Neural cell (in vitro differentiated cells): ENCODE results near the gene FHDC1.

Experiments used
- EZH2 ChIP-seq: fragments of 200-600, 300-800 bp; shearing (Covaris generic), sonication (generic); IDR thresholded peaks from 2 replicates; pipeline ENCODE4 v1.6.1; 2014; ENCODE audit warnings: antibody characterized with exemption, low read length, borderline replicate concordance, mild to moderate bottlenecking; ENCODE audit not compliant: insufficient read depth, poor library complexity, severe bottlenecking
- TAF1 ChIP-seq: IDR thresholded peaks from 2 replicates; pipeline ENCODE4 v1.6.1; 2012; ENCODE audit warnings: low read depth
- TF ChIP-seq, protein P1 (sequence below): fragments of 450-650 bp; IDR thresholded peaks from 2 replicates; pipeline ENCODE4 v1.5.1; 2014; ENCODE audit warnings: antibody characterized with exemption, mild to moderate bottlenecking, moderate library complexity; ENCODE audit not compliant: poor library complexity, severe bottlenecking
- TF ChIP-seq, protein P2 (sequence below): IDR thresholded peaks from 2 replicates; pipeline ENCODE4 v1.6.1; 2012; ENCODE audit warnings: borderline replicate concordance

DNA sequence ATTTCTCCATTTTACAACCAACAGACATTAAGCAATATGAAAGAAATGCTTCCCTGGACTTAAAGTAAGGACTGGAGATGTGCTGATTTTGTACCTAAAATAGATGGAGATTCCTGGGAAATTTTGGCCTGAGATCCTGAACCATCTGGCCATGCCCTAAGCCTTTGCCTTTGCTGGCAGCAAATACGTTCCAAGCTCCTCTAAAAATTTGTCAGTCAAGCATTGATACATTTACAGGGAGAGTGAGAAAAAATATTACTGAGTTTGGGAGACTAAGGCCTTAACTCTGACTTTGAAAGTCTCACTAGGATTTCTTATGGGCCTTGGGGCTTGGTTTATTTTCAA lies 63.9 kb downstream of the FHDC1 start:
- no peak for TF ChIP-seq TAF1
- TF ChIP-seq, protein P1, sequence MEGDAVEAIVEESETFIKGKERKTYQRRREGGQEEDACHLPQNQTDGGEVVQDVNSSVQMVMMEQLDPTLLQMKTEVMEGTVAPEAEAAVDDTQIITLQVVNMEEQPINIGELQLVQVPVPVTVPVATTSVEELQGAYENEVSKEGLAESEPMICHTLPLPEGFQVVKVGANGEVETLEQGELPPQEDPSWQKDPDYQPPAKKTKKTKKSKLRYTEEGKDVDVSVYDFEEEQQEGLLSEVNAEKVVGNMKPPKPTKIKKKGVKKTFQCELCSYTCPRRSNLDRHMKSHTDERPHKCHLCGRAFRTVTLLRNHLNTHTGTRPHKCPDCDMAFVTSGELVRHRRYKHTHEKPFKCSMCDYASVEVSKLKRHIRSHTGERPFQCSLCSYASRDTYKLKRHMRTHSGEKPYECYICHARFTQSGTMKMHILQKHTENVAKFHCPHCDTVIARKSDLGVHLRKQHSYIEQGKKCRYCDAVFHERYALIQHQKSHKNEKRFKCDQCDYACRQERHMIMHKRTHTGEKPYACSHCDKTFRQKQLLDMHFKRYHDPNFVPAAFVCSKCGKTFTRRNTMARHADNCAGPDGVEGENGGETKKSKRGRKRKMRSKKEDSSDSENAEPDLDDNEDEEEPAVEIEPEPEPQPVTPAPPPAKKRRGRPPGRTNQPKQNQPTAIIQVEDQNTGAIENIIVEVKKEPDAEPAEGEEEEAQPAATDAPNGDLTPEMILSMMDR: no peak
- TF ChIP-seq EZH2: no peak
- TF ChIP-seq, protein P2, sequence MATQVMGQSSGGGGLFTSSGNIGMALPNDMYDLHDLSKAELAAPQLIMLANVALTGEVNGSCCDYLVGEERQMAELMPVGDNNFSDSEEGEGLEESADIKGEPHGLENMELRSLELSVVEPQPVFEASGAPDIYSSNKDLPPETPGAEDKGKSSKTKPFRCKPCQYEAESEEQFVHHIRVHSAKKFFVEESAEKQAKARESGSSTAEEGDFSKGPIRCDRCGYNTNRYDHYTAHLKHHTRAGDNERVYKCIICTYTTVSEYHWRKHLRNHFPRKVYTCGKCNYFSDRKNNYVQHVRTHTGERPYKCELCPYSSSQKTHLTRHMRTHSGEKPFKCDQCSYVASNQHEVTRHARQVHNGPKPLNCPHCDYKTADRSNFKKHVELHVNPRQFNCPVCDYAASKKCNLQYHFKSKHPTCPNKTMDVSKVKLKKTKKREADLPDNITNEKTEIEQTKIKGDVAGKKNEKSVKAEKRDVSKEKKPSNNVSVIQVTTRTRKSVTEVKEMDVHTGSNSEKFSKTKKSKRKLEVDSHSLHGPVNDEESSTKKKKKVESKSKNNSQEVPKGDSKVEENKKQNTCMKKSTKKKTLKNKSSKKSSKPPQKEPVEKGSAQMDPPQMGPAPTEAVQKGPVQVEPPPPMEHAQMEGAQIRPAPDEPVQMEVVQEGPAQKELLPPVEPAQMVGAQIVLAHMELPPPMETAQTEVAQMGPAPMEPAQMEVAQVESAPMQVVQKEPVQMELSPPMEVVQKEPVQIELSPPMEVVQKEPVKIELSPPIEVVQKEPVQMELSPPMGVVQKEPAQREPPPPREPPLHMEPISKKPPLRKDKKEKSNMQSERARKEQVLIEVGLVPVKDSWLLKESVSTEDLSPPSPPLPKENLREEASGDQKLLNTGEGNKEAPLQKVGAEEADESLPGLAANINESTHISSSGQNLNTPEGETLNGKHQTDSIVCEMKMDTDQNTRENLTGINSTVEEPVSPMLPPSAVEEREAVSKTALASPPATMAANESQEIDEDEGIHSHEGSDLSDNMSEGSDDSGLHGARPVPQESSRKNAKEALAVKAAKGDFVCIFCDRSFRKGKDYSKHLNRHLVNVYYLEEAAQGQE: no peak
